Suppressor macrophage treated with lipopolysaccharide for 1 hour (primary cell): ENCODE measurements around the gene KRTAP10-9.
"Not testable (repeated sequence)": the region's sequence is repeated elsewhere in the genome, so short reads cannot be mapped to it uniquely, and the experiment has no call there.

Experiments
- DNase-seq, 3 donors: peaks; one replicate each; pipeline ENCODE4 v3.0.0-alpha.2; 2020 to 2022

The KRTAP10-9 gene

GRCh38 chr21:44615911-44616590 lies 10.8 kb upstream of the KRTAP10-9 start:
- no peak for DNase-seq

GRCh38 chr21:44616591-44616926 lies 10.3 kb upstream of the KRTAP10-9 start:
- no peak for DNase-seq

- DNase-seq: no peak
Measured at GRCh38 chr21:44617071-44617501, 9.8 kb upstream of the KRTAP10-9 start.

- DNase-seq: peak in 2 of 3 donors; percentile 24 to 49
Measured at GRCh38 chr21:44618504-44618903, 8.4 kb upstream of the KRTAP10-9 start.

DNA sequence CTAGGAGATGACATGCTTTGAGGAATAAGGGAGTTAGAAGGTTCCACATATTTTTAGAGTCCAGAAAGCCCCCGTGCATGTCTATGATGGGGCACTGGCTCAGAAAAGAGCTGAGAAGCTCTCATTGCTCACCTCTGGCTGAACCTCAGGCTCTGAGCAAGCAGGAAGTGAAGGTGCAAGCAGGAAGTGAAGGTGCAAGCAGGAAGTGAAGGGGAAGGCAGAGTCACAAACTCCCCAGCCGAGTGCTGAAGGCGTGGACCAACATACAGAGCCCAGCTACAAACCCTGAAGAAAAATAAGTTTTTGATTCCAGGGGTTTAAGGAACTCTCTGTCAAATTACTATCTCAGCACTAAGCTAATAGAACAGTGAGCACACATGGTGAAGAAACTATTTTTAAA lies 8.0 kb upstream of the KRTAP10-9 start:
- no peak for DNase-seq

DNA sequence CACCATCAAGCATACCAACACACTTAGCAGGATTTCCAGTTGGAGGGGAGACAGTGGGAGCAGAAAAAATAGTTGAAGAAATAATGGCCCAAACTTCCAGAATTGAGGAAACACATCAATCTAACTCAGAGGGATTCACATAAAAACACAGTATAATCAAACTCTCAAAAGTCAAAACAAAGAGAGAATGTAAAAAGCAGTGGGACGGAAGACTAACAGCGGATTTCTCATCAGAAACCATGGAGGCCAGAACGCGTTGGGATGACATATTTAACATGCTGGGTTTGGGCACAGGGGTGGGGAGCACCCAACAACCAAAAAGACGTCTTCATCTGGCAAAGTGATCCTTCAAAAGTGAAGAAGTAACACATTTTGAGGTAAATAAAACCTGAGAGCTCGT lies 7.0 kb upstream of the KRTAP10-9 start:
- no peak for DNase-seq

GRCh38 chr21:44623575-44623974 lies 3.3 kb upstream of the KRTAP10-9 start:
- no peak for DNase-seq

GRCh38 chr21:44625756-44626155 lies 1.1 kb upstream of the KRTAP10-9 start:
- no peak for DNase-seq

GRCh38 chr21:44626262-44626661 lies 631 bp upstream of the KRTAP10-9 start:
- DNase-seq: no peak

DNA sequence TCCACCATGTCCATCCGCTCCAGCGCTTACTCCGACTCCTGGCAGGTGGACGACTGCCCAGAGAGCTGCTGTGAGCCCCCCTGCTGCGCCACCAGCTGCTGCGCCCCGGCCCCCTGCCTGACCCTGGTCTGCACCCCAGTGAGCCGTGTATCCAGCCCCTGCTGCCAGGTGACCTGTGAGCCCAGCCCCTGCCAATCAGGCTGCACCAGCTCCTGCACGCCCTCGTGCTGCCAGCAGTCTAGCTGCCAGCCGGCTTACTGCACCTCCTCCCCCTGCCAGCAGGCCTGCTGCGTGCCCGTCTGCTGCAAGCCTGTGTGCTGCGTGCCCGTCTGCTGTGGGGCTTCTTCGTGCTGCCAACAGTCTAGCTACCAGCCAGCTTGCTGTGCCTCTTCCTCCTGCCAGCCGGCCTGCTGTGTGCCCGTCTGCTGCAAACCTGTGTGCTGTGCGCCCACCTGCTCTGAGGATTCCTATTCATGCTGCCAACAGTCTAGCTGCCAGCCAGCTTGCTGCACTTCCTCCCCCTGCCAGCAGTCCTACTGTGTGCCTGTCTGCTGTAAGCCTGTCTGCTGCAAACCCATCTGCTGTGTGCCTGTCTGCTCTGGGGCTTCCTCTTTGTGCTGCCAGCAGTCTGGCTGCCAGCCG lies 409 bp downstream of the KRTAP10-9 start:
- not testable (repeated sequence) for DNase-seq

DNA sequence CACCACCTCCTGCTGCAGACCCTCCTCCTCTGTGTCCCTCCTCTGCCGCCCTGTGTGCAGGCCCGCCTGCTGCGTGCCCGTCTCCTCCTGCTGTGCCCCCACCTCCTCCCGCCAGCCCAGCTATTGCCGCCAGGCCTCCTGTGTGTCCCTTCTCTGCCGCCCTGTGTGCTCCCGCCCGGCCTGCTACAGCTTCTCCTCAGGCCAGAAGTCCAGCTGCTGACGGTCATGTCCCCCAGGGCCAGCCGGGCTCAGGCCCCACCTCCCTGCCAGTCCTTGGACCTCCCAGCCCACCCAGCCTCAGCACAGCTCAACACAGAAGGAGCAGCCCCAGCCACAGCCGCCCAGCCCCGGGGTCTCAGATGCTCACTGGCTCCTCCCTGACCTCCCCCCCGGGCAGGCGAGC lies 939 bp downstream of the KRTAP10-9 start:
- not testable (repeated sequence) for DNase-seq

- no peak for DNase-seq
Measured at GRCh38 chr21:44628707-44629391, 2.0 kb downstream of the KRTAP10-9 start.

DNA sequence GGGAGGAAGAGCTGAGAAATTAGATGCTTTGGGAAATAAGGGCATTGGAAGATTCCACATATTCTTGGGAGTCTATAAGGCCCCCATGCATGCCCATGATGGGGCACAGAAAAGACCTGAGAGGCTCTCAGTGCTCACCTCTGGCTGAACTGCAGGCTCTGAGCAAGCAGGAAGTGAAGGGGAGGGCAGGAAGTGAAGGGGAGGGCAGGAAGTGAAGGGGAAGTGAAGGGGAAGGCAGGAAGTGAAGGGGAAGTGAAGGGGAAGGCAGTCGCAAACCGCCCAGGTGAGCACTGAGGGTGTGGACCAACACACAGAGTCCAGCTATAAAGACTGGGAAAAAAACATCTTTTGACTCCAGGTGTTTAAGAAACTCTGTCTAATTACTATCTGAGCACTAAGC lies 3.5 kb downstream of the KRTAP10-9 start:
- no peak for DNase-seq

DNA sequence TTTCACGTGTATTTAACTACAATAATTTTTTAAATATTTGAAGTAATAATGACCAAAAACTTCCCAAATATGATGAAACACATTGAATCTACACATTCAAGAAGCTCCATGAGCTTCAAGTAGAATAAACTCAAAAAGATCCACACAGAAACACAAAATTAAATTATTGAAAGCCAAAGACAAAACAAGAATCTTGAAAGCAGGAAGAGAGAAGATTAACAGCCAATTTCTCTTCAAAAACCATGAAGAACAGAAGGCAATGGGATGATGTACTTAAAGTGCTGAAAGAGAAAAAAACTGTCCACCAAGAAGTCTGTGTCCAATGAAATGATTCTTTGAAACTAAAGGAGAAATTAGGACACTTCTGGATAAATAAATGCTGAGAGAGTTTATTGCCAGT lies 5.2 kb downstream of the KRTAP10-9 start:
- DNase-seq: no peak

GRCh38 chr21:44636209-44637017 lies 9.5 kb downstream of the KRTAP10-9 start:
- DNase-seq: no peak

- DNase-seq: no peak
Measured at GRCh38 chr21:44637018-44637850, 10.3 kb downstream of the KRTAP10-9 start, which contains the start of gene KRTAP10-10. TSS of gene KRTAP10-10 (plus strand) at chr21:44637356. CDS start at chr21:44637418, 62 bp downstream.

GRCh38 chr21:44637851-44638348 lies 11.0 kb downstream of the KRTAP10-9 start:
- DNase-seq: not testable (repeated sequence)

- not testable (repeated sequence) for DNase-seq
Measured at GRCh38 chr21:44638506-44639330, 11.8 kb downstream of the KRTAP10-9 start.

DNA sequence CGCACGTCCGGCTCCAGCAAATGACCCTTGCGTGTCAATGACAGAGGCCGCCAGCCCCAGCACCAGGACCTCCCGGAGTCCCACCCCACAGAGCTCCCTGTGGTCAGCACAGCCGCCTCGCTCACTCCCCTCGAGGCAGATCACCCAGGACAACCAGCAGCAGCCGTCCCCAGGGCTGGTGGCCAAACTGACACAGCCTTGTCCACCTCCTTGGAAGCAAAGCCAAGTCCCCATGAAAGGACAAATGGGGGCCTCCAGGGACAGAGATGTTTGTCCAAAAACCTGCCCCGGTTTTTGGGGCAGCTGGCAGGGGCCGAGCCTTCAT lies 12.4 kb downstream of the KRTAP10-9 start:
- no peak for DNase-seq

GRCh38 chr21:44640761-44641160 lies 13.9 kb downstream of the KRTAP10-9 start:
- DNase-seq: no peak

DNA sequence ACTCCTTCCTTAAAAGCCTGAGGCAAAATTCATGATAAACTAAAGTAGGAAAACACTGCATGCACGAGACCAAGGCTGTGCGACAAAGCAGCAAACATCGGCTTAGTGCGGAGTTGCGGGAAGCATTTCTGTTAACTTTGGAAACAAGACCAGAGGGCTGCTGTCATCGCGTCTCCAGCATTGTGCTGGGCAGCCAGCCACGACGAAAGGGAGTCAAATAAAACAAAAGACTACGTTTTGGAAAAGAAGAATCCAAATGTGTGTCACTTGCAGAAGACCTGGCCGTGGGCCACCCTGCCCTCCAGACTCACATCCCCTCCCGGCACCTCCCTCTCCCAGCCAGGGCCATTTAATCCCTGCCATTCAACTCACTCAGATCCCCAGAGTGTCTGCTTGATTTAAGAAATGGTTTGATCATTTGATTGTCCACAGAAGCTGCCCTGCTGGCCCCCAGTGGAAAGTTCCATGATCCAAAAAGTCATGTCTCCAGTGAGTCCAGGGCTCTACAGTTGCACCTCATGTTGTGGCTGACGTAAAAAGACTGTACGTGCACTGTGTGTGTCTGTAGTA lies 16.9 kb downstream of the KRTAP10-9 start:
- no peak for DNase-seq
